Thyroid gland (tissue), 4 donors: ENCODE measurements around the gene MTRF1L. TPM values are rescaled to one million over a fixed set of nuclear protein-coding genes. Genes with fewer than 3 reads are reported as not detected.
A peak's percentile ranks its signal among the peaks of the same experiment; 100 is the strongest.

Source experiments
- DNase-seq, 2 donors: peaks; one replicate each; pipeline ENCODE4 v3.0.0-alpha.2; 2019
- H3K27ac ChIP-seq, 3 donors: fragments of 200-600 bp; sonication (generic); 1 replicate in 2 of 3; 2 replicates in 1 of 3; pipeline ENCODE4 v1.5.1; 2016 to 2019; ENCODE audit warnings: mild to moderate bottlenecking in 1 of 3, moderate library complexity in 1 of 3
- H3K27me3 ChIP-seq: fragments of 200-600 bp; sonication (generic); one replicate; pipeline ENCODE4 v1.5.1; 2019
- H3K36me3 ChIP-seq, 2 donors: fragments of 200-600 bp; sonication (generic); one replicate each; pipeline ENCODE4 v1.5.1; 2016 to 2019
- H3K4me1 ChIP-seq, 2 donors: fragments of 200-600 bp; sonication (generic); one replicate each; pipeline ENCODE4 v1.5.1; 2017 to 2019
- H3K4me3 ChIP-seq, 3 donors: fragments of 200-600 bp; sonication (generic); replicated peaks in 1 of 3; 1 replicate in 2 of 3; 2 replicates in 1 of 3; pipeline ENCODE4 v1.5.1; 2016; ENCODE audit warnings: mild to moderate bottlenecking in 1 of 3
- H3K9me3 ChIP-seq: fragments of 200-600 bp; sonication (generic); one replicate; pipeline ENCODE4 v1.5.1; 2017
- POLR2A ChIP-seq, 2 donors: fragments of 450-650 bp; IDR thresholded peaks; one replicate each; pipeline ENCODE4 v1.6.1; 2017; ENCODE audit warnings: antibody characterized with exemption in 2 of 2, mild to moderate bottlenecking in 2 of 2, moderate library complexity in 1 of 2
- WGBS, 2 donors: methylation state at CpG; one replicate each; pipeline ENCODE4 v1.1.5; 2017; 5-methylcytosine and 5-hydroxymethylcytosine counted together
- intact Hi-C: fragments of 100-400 bp; cut with DNase I; formaldehyde crosslinking; loops from one replicate; pipeline ENCODE4 v1.15.1; 2023
- total RNA-seq, 4 donors: library from RNA; depleted of rRNA; stranded (reverse); fragments of >200 nt; gene quantifications; one replicate each; pipeline ENCODE4 v1.2.3, GENCODE V29; 2016
- TF ChIP-seq, protein P1 (sequence below), 6 experiments: fragments of 200-600 bp in 3 of 6; fragments of 450-650 bp in 3 of 6; sonication (generic) in 3 of 6; IDR thresholded peaks; one replicate each; pipeline ENCODE4 v1.5.1; 2016 to 2019; ENCODE audit warnings: antibody characterized with exemption in 6 of 6, mild to moderate bottlenecking in 2 of 6, inconsistent platforms in 1 of 6, moderate library complexity in 1 of 6

MTRF1L gene
- total RNA-seq, 4 donors from 2014 or later, result 15.7 to 23.8 (median 17.6) TPM

- intact Hi-C loops, result no loop called here
- TF ChIP-seq, protein P1, sequence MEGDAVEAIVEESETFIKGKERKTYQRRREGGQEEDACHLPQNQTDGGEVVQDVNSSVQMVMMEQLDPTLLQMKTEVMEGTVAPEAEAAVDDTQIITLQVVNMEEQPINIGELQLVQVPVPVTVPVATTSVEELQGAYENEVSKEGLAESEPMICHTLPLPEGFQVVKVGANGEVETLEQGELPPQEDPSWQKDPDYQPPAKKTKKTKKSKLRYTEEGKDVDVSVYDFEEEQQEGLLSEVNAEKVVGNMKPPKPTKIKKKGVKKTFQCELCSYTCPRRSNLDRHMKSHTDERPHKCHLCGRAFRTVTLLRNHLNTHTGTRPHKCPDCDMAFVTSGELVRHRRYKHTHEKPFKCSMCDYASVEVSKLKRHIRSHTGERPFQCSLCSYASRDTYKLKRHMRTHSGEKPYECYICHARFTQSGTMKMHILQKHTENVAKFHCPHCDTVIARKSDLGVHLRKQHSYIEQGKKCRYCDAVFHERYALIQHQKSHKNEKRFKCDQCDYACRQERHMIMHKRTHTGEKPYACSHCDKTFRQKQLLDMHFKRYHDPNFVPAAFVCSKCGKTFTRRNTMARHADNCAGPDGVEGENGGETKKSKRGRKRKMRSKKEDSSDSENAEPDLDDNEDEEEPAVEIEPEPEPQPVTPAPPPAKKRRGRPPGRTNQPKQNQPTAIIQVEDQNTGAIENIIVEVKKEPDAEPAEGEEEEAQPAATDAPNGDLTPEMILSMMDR (IDR thresholded peaks at IDR 0.05), result no peak
- no peak for TF ChIP-seq POLR2A (IDR thresholded peaks at IDR 0.05)
- Histone ChIP-seq H3K9me3 (no peaks in the 10 kb centered on the region), H3K27ac (no peak overlapping the region), H3K4me1 (no peaks in the 10 kb centered on the region), H3K36me3 (no peaks in the 10 kb centered on the region), H3K4me3 (no peak overlapping the region), H3K27me3 (no peaks in the 10 kb centered on the region)
- 81 to 86% methylated on average over 4 of the region's 4 CpGs for WGBS, 2 donors
- no peak for DNase-seq
These were observed 41.8 kb upstream of the MTRF1L start for GRCh38 chr6:153044295-153044694.

DNA sequence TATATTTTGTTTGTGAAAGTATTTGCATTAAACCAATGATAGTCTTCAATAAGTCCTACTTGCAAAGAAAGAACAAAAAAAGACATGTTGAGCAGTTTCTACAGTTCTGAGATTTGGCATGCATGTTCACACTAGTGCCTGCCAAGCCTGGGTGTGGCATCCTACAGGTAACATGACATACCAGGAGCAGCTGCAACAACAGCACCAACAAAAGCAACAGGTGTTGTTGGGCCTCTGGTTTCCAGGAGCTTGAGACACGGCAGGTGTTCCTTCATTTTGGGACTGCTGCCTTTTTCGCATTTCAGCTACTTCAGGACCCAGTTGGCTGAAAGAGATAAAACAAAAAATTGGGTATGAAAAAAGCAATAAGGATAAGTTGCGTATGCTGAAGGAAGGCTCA is 41.2 kb upstream of the MTRF1L start:
- peak; percentile 9 to 19 for DNase-seq
- intact Hi-C loops, result no loop called here
- H3K27me3 ChIP-seq, result no peaks in the 10 kb centered on the region
- TF ChIP-seq POLR2A (IDR thresholded peaks at IDR 0.05), result no peak
- TF ChIP-seq, protein P1 (IDR thresholded peaks at IDR 0.05), result no peak
- WGBS, 2 donors, result 75 to 88% methylated on average over 3 of the region's 3 CpGs
- H3K27ac ChIP-seq, result no peak overlapping the region
- no peaks in the 10 kb centered on the region for H3K4me1 ChIP-seq
- no peaks in the 10 kb centered on the region for H3K9me3 ChIP-seq
- no peak overlapping the region for H3K4me3 ChIP-seq
- H3K36me3 ChIP-seq, result no peaks in the 10 kb centered on the region

- Histone ChIP-seq H3K4me1 (no peaks in the 10 kb centered on the region), H3K27me3 (no peaks in the 10 kb centered on the region), H3K9me3 (no peaks in the 10 kb centered on the region), H3K27ac (no peak overlapping the region), H3K36me3 (no peaks in the 10 kb centered on the region), H3K4me3 (no peak overlapping the region)
- TF ChIP-seq, protein P1 (IDR thresholded peaks at IDR 0.05), result no peak
- no peak for TF ChIP-seq POLR2A (IDR thresholded peaks at IDR 0.05)
- intact Hi-C loops, result no loop called here
- DNase-seq, result no peak
- 74 to 85% methylated on average over 4 of the region's 4 CpGs for WGBS, 2 donors
These were observed 36.0 kb upstream of the MTRF1L start for GRCh38 chr6:153038378-153039057.

- intact Hi-C loops, result loop anchor here (5.0 kb wide), 1 partner anchor 518 kb away; no protein-coding TSS in a partner anchor
- Histone ChIP-seq H3K9me3 (no peaks in the 10 kb centered on the region), H3K27ac (no peak overlapping the region), H3K36me3 (no peaks in the 10 kb centered on the region), H3K4me3 (no peak overlapping the region), H3K27me3 (no peaks in the 10 kb centered on the region), H3K4me1 (no peaks in the 10 kb centered on the region)
- TF ChIP-seq, protein P1 (IDR thresholded peaks at IDR 0.05), result no peak
- TF ChIP-seq POLR2A (IDR thresholded peaks at IDR 0.05), result no peak
- DNase-seq, result no peak
- WGBS, 2 donors, result 95 to 97% methylated on average over 9 of the region's 9 CpGs
These were observed 31.6 kb upstream of the MTRF1L start for GRCh38 chr6:153034139-153034538.

DNA sequence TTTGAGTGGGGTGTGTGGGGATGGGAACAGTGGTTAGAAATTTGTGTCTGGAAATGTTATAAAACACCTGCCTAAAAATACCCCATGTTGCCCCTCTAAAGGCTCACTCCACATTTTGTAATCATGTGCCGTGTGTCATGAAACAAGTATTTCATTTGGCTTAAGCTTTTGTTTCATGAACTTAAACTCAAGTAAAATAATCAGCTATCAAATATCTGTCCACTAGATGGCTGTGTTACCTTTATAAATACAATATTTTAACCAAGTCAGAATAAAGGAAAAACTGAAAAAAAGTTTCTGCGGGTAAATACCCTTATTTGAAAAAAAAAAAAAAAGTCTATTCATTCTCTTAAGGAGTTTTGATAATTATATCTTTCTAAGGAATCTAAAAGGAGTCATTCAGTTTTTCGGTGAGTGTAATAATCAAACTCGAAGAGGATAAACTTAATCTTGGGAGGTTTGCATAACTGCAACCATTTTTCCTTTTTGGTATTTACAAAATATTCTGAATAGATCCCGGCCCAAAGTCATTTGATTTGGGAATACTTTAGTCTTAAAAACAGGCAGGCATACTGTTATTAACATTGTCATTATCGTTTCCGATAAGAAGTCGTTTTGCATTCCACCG is 29.9 kb upstream of the MTRF1L start:
- Histone ChIP-seq H3K27me3 (no peaks in the 10 kb centered on the region), H3K9me3 (no peaks in the 10 kb centered on the region), H3K4me3 (no peak overlapping the region), H3K4me1 (no peaks in the 10 kb centered on the region), H3K36me3 (no peaks in the 10 kb centered on the region), H3K27ac (no peak overlapping the region)
- TF ChIP-seq, protein P1 (IDR thresholded peaks at IDR 0.05), result peak in 3 of 6 experiments; percentile 46 to 69 (median 58)
- no peak for TF ChIP-seq POLR2A (IDR thresholded peaks at IDR 0.05)
- intact Hi-C loops, result loop anchor here (5.0 kb wide), 1 partner anchor 520 kb away; no protein-coding TSS in a partner anchor
- WGBS, 2 donors, result 57 to 64% methylated on average over 9 of the region's 9 CpGs
- no peak for DNase-seq
